ENCODE data around the gene CALY. TPM values are rescaled to one million over a fixed set of nuclear protein-coding genes. Genes with fewer than 3 reads are reported as not detected.
A peak's percentile ranks its signal among the peaks of the same experiment; 100 is the strongest.

Gene CALY
- polyA plus RNA-seq, 4 donors, result 1.1 to 3.0 TPM; not detected in 2

DNA sequence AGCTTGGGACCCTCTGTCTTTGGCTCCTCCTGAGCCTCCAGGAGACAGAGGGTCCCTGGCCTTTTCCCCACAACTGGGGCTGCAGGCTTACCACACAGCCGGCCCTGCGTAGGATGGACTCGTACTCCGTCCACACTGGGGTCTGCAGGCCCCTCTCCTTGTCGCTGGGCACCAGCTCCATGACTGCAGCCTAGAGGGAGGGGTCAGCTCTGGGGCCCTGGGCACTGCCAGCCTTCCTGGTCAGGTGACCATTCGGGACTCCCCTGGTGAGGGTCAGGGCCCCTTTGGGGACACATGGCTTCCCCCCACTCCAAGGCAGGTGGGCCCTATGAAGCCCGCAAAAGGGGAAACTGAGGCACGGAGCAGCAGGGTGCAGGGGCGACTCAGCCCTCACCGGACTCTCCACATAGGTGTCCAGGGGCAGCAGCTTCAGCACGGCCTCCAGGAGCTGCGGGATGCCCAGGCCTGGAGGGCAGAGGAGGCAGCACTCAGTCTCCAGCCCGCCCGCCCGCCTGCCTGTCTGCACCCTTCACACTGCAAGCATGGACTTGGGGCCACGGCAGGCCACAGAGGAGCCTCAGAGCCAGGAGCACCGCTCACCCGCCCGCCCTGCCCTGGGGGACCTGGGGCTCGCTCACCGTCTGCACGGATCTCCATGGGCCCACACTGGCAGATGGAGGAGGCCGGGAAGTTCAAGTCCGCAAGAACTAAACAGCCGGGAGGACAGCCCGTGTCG is 20.0 kb upstream of the CALY start:
- DNase-seq, result no peak
- peaks cover 0 to 12% of the 10 kb centered on the region in 2 donors for H3K9me3 ChIP-seq (ENCODE audit: control insufficient read depth in 2 of 2, insufficient read depth in 1 of 2, low read depth in 1 of 2, low read length in 1 of 2)
- peaks cover 0 to 53% (median 2%) of the 10 kb centered on the region in 3 donors for H3K36me3 ChIP-seq (ENCODE audit: control insufficient read depth in 3 of 3, insufficient read depth in 2 of 3, low read depth in 1 of 3, low read length in 3 of 3)
- peak overlapping the region; percentile 22 to 90 (median 62) for H3K4me3 ChIP-seq (ENCODE audit: low read depth in 1 of 3, low read length in 3 of 3)
- 28 to 44% (median 36%) methylated on average over 24 to 27 of the region's 27 CpGs for WGBS, 3 donors
- peaks cover 4 to 34% (median 13%) of the 10 kb centered on the region in 3 donors for H3K4me1 ChIP-seq (ENCODE audit: control insufficient read depth in 3 of 3, insufficient read depth in 2 of 3, low read depth in 1 of 3, low read length in 2 of 3)
- no peak for FAIRE-seq
- H3K27me3 ChIP-seq (ENCODE audit: control insufficient read depth in 3 of 3, insufficient read depth in 3 of 3, low read length in 3 of 3), result no peaks in the 10 kb centered on the region
- H3K27ac ChIP-seq (ENCODE audit: low read depth in 1 of 3, low read length in 2 of 3), result peak overlapping the region in 2 of 3 donors; percentile 85 to 87

DNA sequence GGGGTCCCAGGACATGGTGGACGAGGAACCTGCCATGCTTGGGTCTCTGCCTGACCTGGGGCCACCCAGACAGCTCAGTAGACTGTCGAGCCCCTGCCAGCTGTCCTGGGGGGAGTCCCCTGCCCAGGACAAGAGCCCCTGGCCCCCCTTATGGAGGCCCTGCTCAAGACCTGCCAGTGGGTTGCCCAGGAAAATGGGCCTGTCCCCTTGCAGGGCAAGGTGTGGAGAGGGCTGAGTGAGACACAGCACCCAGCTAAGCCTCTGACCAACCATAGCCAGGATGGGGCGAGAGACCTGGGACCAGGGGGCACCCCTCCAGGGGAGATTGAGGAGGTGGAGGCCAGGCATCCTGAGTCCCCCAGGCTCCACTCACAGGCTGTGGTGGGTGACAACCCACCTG is 19.3 kb upstream of the CALY start:
- FAIRE-seq (no peak), DNase-seq (no peak)
- 94 to 97% (median 96%) methylated on average over 3 of the region's 3 CpGs for WGBS, 3 donors
- H3K27me3 ChIP-seq (ENCODE audit: control insufficient read depth in 3 of 3, insufficient read depth in 3 of 3, low read length in 3 of 3), result no peaks in the 10 kb centered on the region
- H3K27ac ChIP-seq (ENCODE audit: low read depth in 1 of 3, low read length in 2 of 3), result no peak overlapping the region
- peaks cover 0 to 7% of the 10 kb centered on the region in 2 donors for H3K9me3 ChIP-seq (ENCODE audit: control insufficient read depth in 2 of 2, insufficient read depth in 1 of 2, low read depth in 1 of 2, low read length in 1 of 2)
- H3K4me3 ChIP-seq (ENCODE audit: low read depth in 1 of 3, low read length in 3 of 3), result peak overlapping the region in 2 of 3 donors; percentile 62 to 90
- H3K4me1 ChIP-seq (ENCODE audit: control insufficient read depth in 3 of 3, insufficient read depth in 2 of 3, low read depth in 1 of 3, low read length in 2 of 3), result peaks cover 4 to 33% (median 13%) of the 10 kb centered on the region in 3 donors
- peaks cover 0 to 54% (median 2%) of the 10 kb centered on the region in 3 donors for H3K36me3 ChIP-seq (ENCODE audit: control insufficient read depth in 3 of 3, insufficient read depth in 2 of 3, low read depth in 1 of 3, low read length in 3 of 3)

DNA sequence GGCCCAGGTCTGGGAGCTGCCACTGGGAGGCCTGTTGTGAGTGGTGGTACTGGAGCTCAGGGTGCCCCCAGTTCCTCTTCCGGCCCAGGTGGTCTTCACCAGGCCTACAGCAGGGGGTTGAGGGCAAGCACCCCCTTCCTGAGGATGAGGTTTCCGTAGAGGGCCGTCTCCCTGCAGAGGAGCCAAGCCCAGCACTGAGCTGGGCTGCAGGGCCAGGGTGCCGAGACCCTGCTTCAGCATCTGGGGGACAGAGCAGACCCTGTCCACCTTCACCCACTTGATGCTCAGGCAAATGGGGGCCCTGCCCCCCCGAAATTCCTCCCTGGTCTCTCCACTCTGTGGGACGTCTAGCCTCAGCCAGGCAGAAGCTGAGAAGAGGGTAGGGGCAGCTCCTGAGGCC is 18.6 kb upstream of the CALY start:
- Histone ChIP-seq H3K27ac (ENCODE audit: low read depth in 1 of 3, low read length in 2 of 3) (no peak overlapping the region), H3K4me1 (ENCODE audit: control insufficient read depth in 3 of 3, insufficient read depth in 2 of 3, low read depth in 1 of 3, low read length in 2 of 3) (peaks cover 4 to 27% (median 10%) of the 10 kb centered on the region in 3 donors), H3K4me3 (ENCODE audit: low read depth in 1 of 3, low read length in 3 of 3) (no peak overlapping the region), H3K9me3 (ENCODE audit: control insufficient read depth in 2 of 2, insufficient read depth in 1 of 2, low read depth in 1 of 2, low read length in 1 of 2) (peaks cover 0 to 7% of the 10 kb centered on the region in 2 donors), H3K36me3 (ENCODE audit: control insufficient read depth in 3 of 3, insufficient read depth in 2 of 3, low read depth in 1 of 3, low read length in 3 of 3) (peaks cover 0 to 60% (median 2%) of the 10 kb centered on the region in 3 donors), H3K27me3 (ENCODE audit: control insufficient read depth in 3 of 3, insufficient read depth in 3 of 3, low read length in 3 of 3) (no peaks in the 10 kb centered on the region)
- 89 to 96% (median 93%) methylated on average over 6 of the region's 6 CpGs for WGBS, 3 donors
- no peak for FAIRE-seq
- no peak for DNase-seq

DNA sequence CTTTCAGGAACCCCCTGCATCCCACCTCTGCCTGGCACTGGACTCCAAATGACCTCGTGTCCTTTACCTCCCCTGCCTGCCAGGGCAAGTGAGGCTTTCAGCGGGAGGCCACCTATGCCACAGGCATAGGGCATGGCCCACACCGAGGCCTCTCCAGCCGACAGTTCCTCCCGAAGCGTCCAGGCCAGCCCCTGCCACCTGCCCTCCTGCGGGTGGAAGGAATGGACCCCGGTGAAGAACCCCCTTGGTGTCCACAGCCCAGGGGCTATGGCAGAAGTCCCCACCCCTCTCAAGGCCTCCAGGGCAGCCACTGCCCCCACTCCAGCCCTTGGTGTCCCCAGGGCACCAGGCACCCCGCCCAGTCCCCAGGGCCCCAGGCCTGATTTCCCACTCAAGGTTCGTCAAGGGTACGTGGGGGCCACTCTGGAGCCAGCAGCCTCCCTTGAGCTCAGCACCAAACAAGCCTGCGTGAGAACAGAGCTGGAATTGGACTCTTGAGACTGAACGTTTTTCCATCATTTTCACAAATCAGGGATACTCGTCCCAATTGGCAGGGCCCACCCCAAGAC is 18.1 kb upstream of the CALY start:
- WGBS, 3 donors, result 87 to 92% (median 91%) methylated on average over 13 to 14 of the region's 14 CpGs
- Histone ChIP-seq H3K4me1 (ENCODE audit: control insufficient read depth in 3 of 3, insufficient read depth in 2 of 3, low read depth in 1 of 3, low read length in 2 of 3) (peaks cover 4 to 27% (median 10%) of the 10 kb centered on the region in 3 donors), H3K4me3 (ENCODE audit: low read depth in 1 of 3, low read length in 3 of 3) (no peak overlapping the region), H3K27me3 (ENCODE audit: control insufficient read depth in 3 of 3, insufficient read depth in 3 of 3, low read length in 3 of 3) (no peaks in the 10 kb centered on the region), H3K36me3 (ENCODE audit: control insufficient read depth in 3 of 3, insufficient read depth in 2 of 3, low read depth in 1 of 3, low read length in 3 of 3) (peaks cover 0 to 64% (median 2%) of the 10 kb centered on the region in 3 donors), H3K27ac (ENCODE audit: low read depth in 1 of 3, low read length in 2 of 3) (no peak overlapping the region), H3K9me3 (ENCODE audit: control insufficient read depth in 2 of 2, insufficient read depth in 1 of 2, low read depth in 1 of 2, low read length in 1 of 2) (peaks cover 0 to 7% of the 10 kb centered on the region in 2 donors)
- DNase-seq (no peak), FAIRE-seq (no peak)

DNA sequence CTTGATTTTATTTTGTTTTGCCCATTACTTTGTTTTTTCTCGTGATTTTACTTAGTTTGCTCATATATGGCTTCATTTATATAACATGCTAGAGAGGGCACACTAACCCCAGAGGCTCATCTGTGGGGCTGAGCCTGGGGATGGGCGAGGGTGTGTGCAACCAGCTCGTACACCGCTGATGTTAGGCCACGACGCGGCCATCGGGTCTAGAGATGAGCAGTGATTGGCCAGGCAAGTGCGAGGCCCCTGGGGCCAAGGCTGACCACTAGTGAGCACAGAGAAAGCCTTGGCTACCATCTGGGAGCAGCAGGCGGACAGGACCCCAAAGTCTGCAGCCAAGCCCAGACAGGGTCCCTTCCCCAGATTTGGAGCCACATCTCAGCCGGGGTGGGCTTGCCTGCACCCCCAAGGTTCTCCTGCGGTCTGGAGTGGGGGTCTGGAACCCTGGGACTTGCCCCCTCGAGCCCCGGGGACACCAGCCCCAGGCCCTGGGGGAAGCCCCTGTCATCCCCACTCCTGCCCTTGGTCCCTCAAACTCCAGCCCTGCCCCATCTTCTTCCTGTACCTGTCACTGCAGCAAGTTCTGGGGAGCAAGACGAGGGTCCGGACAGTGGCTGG is 17.4 kb upstream of the CALY start:
- 77 to 85% (median 82%) methylated on average over 15 to 16 of the region's 16 CpGs for WGBS, 3 donors
- no peak for DNase-seq
- H3K36me3 ChIP-seq (ENCODE audit: control insufficient read depth in 3 of 3, insufficient read depth in 2 of 3, low read depth in 1 of 3, low read length in 3 of 3), result peaks cover 0 to 68% (median 2%) of the 10 kb centered on the region in 3 donors
- H3K27ac ChIP-seq (ENCODE audit: low read depth in 1 of 3, low read length in 2 of 3), result no peak overlapping the region
- H3K4me1 ChIP-seq (ENCODE audit: control insufficient read depth in 3 of 3, insufficient read depth in 2 of 3, low read depth in 1 of 3, low read length in 2 of 3), result peaks cover 4 to 28% (median 10%) of the 10 kb centered on the region in 3 donors
- FAIRE-seq, result no peak
- H3K27me3 ChIP-seq (ENCODE audit: control insufficient read depth in 3 of 3, insufficient read depth in 3 of 3, low read length in 3 of 3), result no peaks in the 10 kb centered on the region
- H3K9me3 ChIP-seq (ENCODE audit: control insufficient read depth in 2 of 2, insufficient read depth in 1 of 2, low read depth in 1 of 2, low read length in 1 of 2), result peaks cover 0 to 7% of the 10 kb centered on the region in 2 donors
- no peak overlapping the region for H3K4me3 ChIP-seq (ENCODE audit: low read depth in 1 of 3, low read length in 3 of 3)

DNA sequence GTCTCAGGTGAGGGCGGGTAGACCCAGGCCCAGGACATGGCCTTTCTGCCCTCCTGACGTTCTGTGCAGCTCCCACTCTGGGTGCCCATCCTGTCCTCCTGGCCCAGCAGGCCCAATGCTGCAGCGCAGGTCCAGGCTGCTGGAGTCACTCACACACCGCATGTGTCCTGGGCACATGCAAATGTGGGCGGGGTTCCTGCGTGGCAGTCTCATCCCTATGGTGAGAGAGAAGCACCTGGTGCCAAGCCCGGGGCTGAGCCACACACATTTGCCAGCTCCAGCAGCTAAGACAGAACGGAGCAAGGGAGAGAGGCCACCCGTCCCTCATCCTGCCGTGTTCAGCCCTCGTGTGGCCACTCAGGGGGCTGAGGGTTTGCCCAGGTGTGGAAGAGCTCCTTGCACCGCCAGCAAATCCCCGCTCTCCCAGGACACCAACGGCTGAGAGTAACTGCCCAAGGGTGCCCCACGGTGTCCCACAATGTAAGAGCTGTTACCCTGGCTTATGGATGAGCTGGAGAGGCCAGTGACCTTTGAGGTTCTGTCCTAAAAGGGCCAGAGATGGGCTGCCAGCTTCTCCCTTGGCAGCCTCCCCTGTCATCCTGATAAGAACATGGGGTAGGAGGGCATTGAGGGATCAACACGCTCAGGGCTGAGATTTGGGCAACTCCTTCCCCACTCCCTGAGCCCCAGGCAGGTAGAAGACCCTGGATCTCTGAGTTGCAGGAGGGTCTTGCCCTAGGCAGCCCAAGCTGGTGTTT is 16.7 kb upstream of the CALY start:
- FAIRE-seq (no peak), DNase-seq (peak in 1 of 2 donors; percentile 60)
- Histone ChIP-seq H3K4me3 (ENCODE audit: low read depth in 1 of 3, low read length in 3 of 3) (no peak overlapping the region), H3K27me3 (ENCODE audit: control insufficient read depth in 3 of 3, insufficient read depth in 3 of 3, low read length in 3 of 3) (no peaks in the 10 kb centered on the region), H3K9me3 (ENCODE audit: control insufficient read depth in 2 of 2, insufficient read depth in 1 of 2, low read depth in 1 of 2, low read length in 1 of 2) (peaks cover 0 to 6% of the 10 kb centered on the region in 2 donors), H3K4me1 (ENCODE audit: control insufficient read depth in 3 of 3, insufficient read depth in 2 of 3, low read depth in 1 of 3, low read length in 2 of 3) (peaks cover 4 to 23% (median 6%) of the 10 kb centered on the region in 3 donors), H3K36me3 (ENCODE audit: control insufficient read depth in 3 of 3, insufficient read depth in 2 of 3, low read depth in 1 of 3, low read length in 3 of 3) (peaks cover 0 to 70% (median 2%) of the 10 kb centered on the region in 3 donors), H3K27ac (ENCODE audit: low read depth in 1 of 3, low read length in 2 of 3) (no peak overlapping the region)
- WGBS, 3 donors, result 37 to 64% (median 51%) methylated on average over 16 of the region's 16 CpGs

DNA sequence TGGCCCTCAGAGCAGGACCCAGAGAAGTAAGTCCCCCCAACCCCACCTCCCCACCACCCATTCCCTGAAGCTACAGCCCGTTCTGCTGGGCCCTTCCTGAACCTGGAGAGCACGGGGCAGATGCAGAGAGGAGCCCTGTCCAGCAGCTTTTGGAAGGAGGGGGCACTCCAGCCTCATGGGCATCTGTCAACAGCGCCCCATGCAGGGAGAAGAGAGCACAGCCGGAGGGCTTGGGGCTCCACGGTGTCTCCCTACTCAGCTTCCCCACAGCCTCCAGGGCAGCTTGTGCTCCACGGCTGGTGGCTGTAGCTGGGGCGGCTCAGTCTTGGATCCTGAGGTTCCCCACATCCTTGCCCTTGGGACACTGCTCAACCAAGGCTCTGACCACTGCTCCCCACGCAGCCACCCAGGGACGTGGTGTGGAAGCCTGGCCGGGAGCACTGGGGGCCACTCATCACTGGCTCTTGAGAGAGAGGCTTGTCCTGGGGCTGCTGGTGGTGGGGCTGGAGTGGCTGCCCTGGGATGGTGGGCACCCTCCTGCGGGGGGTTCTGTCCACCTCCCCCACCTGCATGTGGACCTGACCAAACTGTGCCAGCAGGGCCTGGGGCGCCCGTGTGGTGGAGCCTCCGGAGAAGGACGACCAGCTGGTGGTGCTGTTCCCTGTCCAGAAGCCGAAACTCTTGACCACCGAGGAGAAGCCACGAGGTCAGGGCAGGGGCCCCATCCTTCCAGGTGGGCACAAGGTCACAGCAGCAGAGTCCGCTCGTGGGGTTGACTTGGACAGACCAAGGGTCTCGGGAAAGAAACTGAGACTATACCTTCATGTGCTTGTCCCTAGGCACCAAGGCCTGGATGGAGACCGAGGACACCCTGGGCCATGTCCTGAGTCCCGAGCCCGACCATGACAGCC is 15.0 kb upstream of the CALY start:
- Histone ChIP-seq H3K27me3 (ENCODE audit: control insufficient read depth in 3 of 3, insufficient read depth in 3 of 3, low read length in 3 of 3) (no peaks in the 10 kb centered on the region), H3K4me1 (ENCODE audit: control insufficient read depth in 3 of 3, insufficient read depth in 2 of 3, low read depth in 1 of 3, low read length in 2 of 3) (peaks cover 1 to 40% (median 6%) of the 10 kb centered on the region in 3 donors), H3K27ac (ENCODE audit: low read depth in 1 of 3, low read length in 2 of 3) (no peak overlapping the region), H3K9me3 (ENCODE audit: control insufficient read depth in 2 of 2, insufficient read depth in 1 of 2, low read depth in 1 of 2, low read length in 1 of 2) (peaks cover 0 to 2% of the 10 kb centered on the region in 2 donors), H3K36me3 (ENCODE audit: control insufficient read depth in 3 of 3, insufficient read depth in 2 of 3, low read depth in 1 of 3, low read length in 3 of 3) (peaks cover 0 to 70% (median 2%) of the 10 kb centered on the region in 3 donors), H3K4me3 (ENCODE audit: low read depth in 1 of 3, low read length in 3 of 3) (no peak overlapping the region)
- 69 to 80% (median 79%) methylated on average over 22 to 24 of the region's 24 CpGs for WGBS, 3 donors
- DNase-seq (no peak), FAIRE-seq (no peak)

Measured in small intestine (tissue), 7 donors.